GM13976 (cell line): Measurements from ENCODE around the gene SDS.

ENCODE experiments used
- DNase-seq: peaks from one replicate; pipeline ENCODE4 v3.0.0; 2012; ENCODE audit warnings: low spot score
- in situ Hi-C: fragments of 300-500 bp; cut with MboI; formaldehyde crosslinking; loops from one replicate; pipeline ENCODE4 v1.12.0; 2022; ENCODE audit warnings: low sequenced_read_pairs, mixed read lengths, inconsistent platforms; ENCODE audit not compliant: unreplicated experiment
- TF ChIP-seq, protein P1 (sequence below): IDR thresholded peaks from 2 replicates; pipeline ENCODE4 v1.5.1; 2012; ENCODE audit warnings: borderline replicate concordance, mild to moderate bottlenecking; ENCODE audit not compliant: insufficient read depth; ENCODE audit errors: extremely low read depth, missing control alignments, control extremely low read depth

The SDS gene

DNA sequence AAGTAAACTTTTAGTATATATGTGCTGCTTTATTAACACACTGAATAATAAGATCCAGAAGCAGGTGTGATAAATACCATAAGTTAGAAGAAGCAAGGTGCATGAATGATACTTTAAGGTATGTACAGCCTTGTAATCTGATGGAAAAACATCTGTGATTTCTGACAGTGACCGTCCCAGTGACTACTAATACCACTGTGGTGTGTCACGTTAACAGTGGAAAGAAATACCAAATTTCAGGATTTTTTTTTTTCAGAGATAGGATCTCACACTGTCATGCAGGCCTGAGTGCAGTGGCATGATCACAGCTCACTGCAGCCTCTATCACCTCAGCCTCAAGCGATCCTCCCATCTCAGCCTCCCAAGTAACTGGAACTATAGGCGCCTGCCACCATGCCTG is 21.5 kb downstream of the SDS start:
- in situ Hi-C loops: no loop called here
- no peak for DNase-seq
- TF ChIP-seq, protein P1, sequence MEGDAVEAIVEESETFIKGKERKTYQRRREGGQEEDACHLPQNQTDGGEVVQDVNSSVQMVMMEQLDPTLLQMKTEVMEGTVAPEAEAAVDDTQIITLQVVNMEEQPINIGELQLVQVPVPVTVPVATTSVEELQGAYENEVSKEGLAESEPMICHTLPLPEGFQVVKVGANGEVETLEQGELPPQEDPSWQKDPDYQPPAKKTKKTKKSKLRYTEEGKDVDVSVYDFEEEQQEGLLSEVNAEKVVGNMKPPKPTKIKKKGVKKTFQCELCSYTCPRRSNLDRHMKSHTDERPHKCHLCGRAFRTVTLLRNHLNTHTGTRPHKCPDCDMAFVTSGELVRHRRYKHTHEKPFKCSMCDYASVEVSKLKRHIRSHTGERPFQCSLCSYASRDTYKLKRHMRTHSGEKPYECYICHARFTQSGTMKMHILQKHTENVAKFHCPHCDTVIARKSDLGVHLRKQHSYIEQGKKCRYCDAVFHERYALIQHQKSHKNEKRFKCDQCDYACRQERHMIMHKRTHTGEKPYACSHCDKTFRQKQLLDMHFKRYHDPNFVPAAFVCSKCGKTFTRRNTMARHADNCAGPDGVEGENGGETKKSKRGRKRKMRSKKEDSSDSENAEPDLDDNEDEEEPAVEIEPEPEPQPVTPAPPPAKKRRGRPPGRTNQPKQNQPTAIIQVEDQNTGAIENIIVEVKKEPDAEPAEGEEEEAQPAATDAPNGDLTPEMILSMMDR: no peak

DNA sequence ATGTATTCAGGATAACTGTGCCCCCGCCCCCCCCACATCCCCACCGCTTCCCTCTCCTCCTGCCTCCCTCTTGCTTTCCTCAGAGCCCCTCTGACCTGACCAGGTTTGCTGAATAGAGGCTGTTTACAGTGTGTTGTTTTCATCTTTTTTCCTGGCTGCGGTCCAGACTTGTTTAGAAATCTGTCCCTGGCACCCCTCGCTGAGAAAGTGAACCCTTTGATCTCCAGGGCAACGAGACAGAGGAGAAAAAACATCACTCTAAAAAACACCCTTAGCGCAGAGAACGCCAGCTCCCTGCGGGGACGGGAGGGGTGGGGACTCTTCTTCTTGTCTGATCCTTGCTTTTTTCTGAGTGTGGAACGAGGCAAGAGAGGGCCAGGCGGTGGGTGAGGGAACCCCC is 22.5 kb downstream of the SDS start:
- no peak for DNase-seq
- in situ Hi-C loops: no loop called here
- TF ChIP-seq, protein P1: no peak

DNA sequence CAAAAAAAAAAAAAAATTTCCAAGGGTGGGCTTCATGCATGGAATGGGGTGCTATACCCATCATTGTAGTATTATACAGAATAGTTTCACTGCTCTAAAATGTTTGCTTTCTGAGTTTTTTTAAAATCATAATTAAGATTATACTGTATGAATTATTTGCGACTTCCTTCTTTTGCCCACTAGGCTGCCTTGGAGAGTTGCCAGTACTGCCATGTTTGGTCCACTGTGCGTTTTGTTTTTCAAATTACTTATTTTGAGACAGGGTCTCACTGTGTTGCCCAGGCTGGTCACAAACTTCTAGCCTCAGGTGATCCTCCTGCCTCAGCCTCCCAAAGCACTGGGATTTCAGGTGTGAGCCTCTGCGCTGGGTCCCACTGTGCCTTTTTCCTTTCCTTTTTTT is 25.4 kb downstream of the SDS start:
- DNase-seq: no peak
- in situ Hi-C loops: no loop called here
- TF ChIP-seq, protein P1: no peak

DNA sequence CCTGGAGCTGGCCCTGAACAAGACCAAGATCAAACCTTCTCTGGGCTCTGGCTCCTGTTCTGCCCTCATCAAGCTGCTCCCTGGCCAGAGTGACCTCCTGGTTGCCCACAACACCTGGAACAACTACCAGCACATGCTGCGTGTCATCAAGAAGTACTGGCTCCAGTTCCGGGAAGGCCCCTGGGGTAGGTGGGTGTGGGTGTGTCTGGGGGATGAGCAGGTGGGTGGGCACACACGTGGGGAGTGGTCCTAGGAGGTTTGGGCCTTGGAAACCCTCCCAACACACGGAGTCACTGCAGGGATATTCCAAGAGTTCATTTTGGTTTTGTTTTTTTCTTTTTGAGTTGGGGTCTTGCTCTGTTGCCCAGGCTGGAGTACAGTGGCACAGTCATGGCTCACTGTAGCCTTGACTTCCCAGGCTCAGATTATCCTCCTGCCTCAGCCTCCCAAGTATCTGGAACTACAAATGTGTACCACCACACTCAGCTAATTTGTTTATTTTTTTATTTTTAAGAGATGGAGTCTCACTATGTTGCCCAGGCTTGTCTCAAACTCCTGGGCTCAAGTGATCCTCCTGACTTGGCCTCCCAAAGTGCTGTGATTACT is 28.8 kb downstream of the SDS start:
- TF ChIP-seq, protein P1: no peak
- DNase-seq: no peak
- in situ Hi-C loops: no loop called here

DNA sequence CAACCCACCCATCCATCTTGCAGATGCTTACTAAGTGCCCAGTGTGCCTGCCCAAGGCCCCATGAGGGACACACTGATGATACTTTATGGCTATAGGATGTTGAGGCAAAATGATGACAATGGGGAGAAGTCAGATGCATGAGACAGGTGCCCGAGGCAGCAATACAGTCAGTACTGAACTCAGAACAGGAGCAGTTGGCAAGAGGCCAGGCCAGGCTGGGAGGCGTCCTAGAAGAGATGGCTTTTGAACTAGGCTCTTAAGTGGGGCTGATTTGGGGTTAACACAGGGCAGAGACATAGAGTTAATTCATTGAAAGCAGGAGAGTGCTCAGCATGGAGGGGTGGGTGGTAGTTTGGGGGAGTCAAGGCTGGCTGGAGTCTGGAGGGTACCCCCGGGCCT is 29.7 kb downstream of the SDS start:
- in situ Hi-C loops: no loop called here
- TF ChIP-seq, protein P1: no peak
- no peak for DNase-seq

DNA sequence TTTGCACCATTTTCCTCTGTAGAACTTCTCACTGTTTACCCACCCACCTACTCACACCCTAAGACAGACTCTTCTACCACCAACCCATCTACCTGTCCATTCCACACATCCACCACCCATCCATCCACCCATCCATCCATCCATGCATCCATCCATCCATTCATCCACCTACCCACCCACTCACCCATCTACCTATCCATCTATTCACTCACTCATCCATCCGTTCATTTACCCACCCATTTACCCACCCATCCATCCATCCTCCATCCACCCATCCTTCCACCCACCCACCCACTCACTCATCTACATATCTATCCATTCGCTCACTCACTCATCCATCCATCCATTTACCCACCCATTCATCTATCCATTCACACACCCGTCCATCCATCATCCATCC is 30.2 kb downstream of the SDS start:
- TF ChIP-seq, protein P1: no peak

More for the DNA sequence above, 30.2 kb downstream of the SDS start:
- in situ Hi-C loops: no loop called here
- no peak for DNase-seq
